SW480 (cell line): ENCODE measurements around the gene C1QTNF1.
A peak's percentile ranks its signal among the peaks of the same experiment; 100 is the strongest.

Experiments
- DNase-seq: peaks from one replicate; pipeline ENCODE4 v3.0.0-alpha.2; 2016; ENCODE audit warnings: low spot score

C1QTNF1 gene

GRCh38 chr17:78992542-78993212 lies 31.3 kb upstream of the C1QTNF1 start:
- DNase-seq, result no peak

- no peak for DNase-seq
These were observed 30.6 kb upstream of the C1QTNF1 start for GRCh38 chr17:78993241-78993956.

GRCh38 chr17:78993981-78994671 lies 29.8 kb upstream of the C1QTNF1 start:
- no peak for DNase-seq

GRCh38 chr17:78995022-78995760 lies 28.8 kb upstream of the C1QTNF1 start:
- no peak for DNase-seq

- DNase-seq, result peak; percentile 47
These were observed 28.1 kb upstream of the C1QTNF1 start for GRCh38 chr17:78995761-78996451.

- DNase-seq, result no peak
These were observed 27.2 kb upstream of the C1QTNF1 start for GRCh38 chr17:78996781-78997201.

GRCh38 chr17:78997231-78997741 lies 26.7 kb upstream of the C1QTNF1 start:
- no peak for DNase-seq

GRCh38 chr17:78997881-78998280 lies 26.1 kb upstream of the C1QTNF1 start:
- no peak for DNase-seq

GRCh38 chr17:78998311-78999055 lies 25.5 kb upstream of the C1QTNF1 start:
- no peak for DNase-seq

- no peak for DNase-seq
These were observed 24.8 kb upstream of the C1QTNF1 start for GRCh38 chr17:78999056-78999768.

- DNase-seq, result no peak
These were observed 24.0 kb upstream of the C1QTNF1 start for GRCh38 chr17:78999947-79000395.

- no peak for DNase-seq
These were observed 23.4 kb upstream of the C1QTNF1 start for GRCh38 chr17:79000396-79001189.

- DNase-seq, result no peak
These were observed 22.6 kb upstream of the C1QTNF1 start for GRCh38 chr17:79001190-79002020.

- no peak for DNase-seq
These were observed 21.7 kb upstream of the C1QTNF1 start for GRCh38 chr17:79002291-79002690.

- no peak for DNase-seq
These were observed 21.0 kb upstream of the C1QTNF1 start for GRCh38 chr17:79002796-79003593.

- DNase-seq, result no peak
These were observed 20.1 kb upstream of the C1QTNF1 start for GRCh38 chr17:79003661-79004411.
